Measurements from ENCODE around the gene HCN4. TPM values are rescaled to one million over a fixed set of nuclear protein-coding genes. Genes with fewer than 3 reads are reported as not detected.
"Not testable (repeated sequence)": the region's sequence is repeated elsewhere in the genome, so short reads cannot be mapped to it uniquely, and the experiment has no call there.

The HCN4 gene
- polyA plus RNA-seq, result not detected

- Mint-ChIP-seq H3K36me3 (no peaks in the 10 kb centered on the region), H3K27me3 (ENCODE audit: low read depth in 3 of 3) (peaks cover 15 to 24% (median 16%) of the 10 kb centered on the region in 3 donors), H3K4me1 (no peaks in the 10 kb centered on the region), H3K4me3 (no peak within 1 kb of the TSS), H3K9me3 (no peaks in the 10 kb centered on the region), H3K27ac (no peak within 1 kb of the TSS)
- no peak for DNase-seq
These were observed at the start of gene HCN4 for GRCh38 chr15:73368301-73369136. HCN4 (minus strand) TSS chr15:73368958; CDS start chr15:73368270, 688 bp downstream.

DNA sequence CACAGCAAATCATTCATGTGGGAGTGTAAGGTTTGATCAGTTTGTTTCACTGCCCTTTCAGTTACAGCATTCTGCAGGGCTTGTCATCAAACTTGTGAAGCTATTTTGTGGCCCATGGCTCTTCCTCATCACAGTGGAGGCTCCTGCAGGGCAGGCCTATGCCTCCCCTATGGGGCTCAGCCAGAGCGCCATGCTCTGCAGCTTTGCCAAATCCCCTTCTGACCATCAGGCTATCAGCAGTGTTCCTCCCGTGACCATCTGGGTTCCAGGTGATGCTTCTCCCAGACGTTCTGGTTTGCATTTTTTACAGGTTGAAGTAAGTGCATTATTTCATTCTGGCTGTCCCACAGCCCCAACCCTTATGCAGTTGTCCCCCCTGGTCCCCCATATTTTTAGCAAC, 46.1 kb upstream of the HCN4 start:
- Mint-ChIP-seq H3K36me3 (no peaks in the 10 kb centered on the region), H3K4me3 (no peak overlapping the region), H3K4me1 (no peaks in the 10 kb centered on the region), H3K27me3 (ENCODE audit: low read depth in 3 of 3) (peaks cover 0 to 8% (median 2%) of the 10 kb centered on the region in 3 donors), H3K9me3 (no peaks in the 10 kb centered on the region), H3K27ac (no peak overlapping the region)
- DNase-seq, result no peak

DNA sequence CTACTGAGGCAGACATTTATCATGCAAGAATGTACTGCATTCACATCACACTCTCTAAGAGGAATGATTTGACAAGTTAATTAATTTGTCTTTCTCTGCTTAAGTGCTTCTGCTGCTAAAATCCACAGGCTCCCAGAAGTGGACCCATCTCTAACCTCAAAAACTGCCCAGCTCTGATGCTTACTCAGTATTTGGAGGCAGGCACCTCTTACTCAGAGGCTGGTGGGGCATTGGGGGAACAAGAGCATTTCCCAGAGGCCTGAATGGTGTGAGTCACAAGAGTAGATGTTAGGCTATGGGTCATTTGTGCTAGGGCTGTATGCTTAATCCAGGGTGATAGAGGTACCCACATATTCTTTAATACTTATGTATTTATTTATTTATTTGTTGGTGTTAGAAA, 34.4 kb upstream of the HCN4 start:
- Mint-ChIP-seq H3K4me3 (no peak overlapping the region), H3K27ac (no peak overlapping the region), H3K4me1 (no peaks in the 10 kb centered on the region), H3K9me3 (no peaks in the 10 kb centered on the region), H3K36me3 (no peaks in the 10 kb centered on the region), H3K27me3 (ENCODE audit: low read depth in 3 of 3) (peaks cover 2 to 8% (median 3%) of the 10 kb centered on the region in 3 donors)
- DNase-seq, result no peak

GRCh38 chr15:73400222-73400621, 31.5 kb upstream of the HCN4 start:
- not testable (repeated sequence) for H3K4me1 Mint-ChIP-seq; DNase-seq; H3K27me3 Mint-ChIP-seq (ENCODE audit: low read depth in 3 of 3); H3K27ac Mint-ChIP-seq; H3K9me3 Mint-ChIP-seq; H3K4me3 Mint-ChIP-seq; H3K36me3 Mint-ChIP-seq

- Mint-ChIP-seq H3K4me1 (no peaks in the 10 kb centered on the region), H3K27ac (no peak overlapping the region), H3K9me3 (no peaks in the 10 kb centered on the region), H3K36me3 (no peaks in the 10 kb centered on the region), H3K27me3 (ENCODE audit: low read depth in 3 of 3) (peaks cover under 1 to 3% (median 2%) of the 10 kb centered on the region in 3 donors), H3K4me3 (no peak overlapping the region)
- DNase-seq, result no peak
These were observed 30.1 kb upstream of the HCN4 start for GRCh38 chr15:73398861-73399260.

DNA sequence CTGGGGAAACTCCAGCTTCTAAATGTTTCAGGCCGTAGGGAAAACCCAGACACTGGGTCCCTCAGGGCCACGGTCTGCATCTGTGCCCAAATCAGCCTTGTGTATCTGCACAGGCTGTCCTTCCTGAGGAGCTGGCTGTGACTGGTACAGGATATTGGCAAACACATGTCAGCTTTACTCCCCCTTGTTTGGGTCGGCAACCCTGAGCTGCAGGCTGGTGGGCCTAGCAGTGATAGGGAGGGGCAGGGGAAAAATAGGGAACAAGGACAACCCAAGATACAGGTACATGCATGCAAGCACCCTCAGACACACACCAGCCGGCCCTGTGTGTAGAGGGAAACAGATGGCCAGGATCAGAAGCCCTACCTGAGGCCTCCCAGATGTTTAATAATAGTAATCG, 28.7 kb upstream of the HCN4 start:
- no peak overlapping the region for H3K4me3 Mint-ChIP-seq
- H3K27me3 Mint-ChIP-seq (ENCODE audit: low read depth in 3 of 3), result peaks cover 3 to 6% (median 4%) of the 10 kb centered on the region in 3 donors
- no peak overlapping the region for H3K27ac Mint-ChIP-seq
- H3K9me3 Mint-ChIP-seq, result no peaks in the 10 kb centered on the region
- no peaks in the 10 kb centered on the region for H3K36me3 Mint-ChIP-seq
- no peak for DNase-seq
- no peaks in the 10 kb centered on the region for H3K4me1 Mint-ChIP-seq

GRCh38 chr15:73395671-73396070, 26.9 kb upstream of the HCN4 start:
- DNase-seq, result no peak
- Mint-ChIP-seq H3K9me3 (no peaks in the 10 kb centered on the region), H3K4me3 (no peak overlapping the region), H3K27ac (peak overlapping the region in 1 of 6 donors; percentile 28), H3K4me1 (no peaks in the 10 kb centered on the region), H3K27me3 (ENCODE audit: low read depth in 3 of 3) (peaks cover 3 to 6% (median 4%) of the 10 kb centered on the region in 3 donors), H3K36me3 (no peaks in the 10 kb centered on the region)

DNA sequence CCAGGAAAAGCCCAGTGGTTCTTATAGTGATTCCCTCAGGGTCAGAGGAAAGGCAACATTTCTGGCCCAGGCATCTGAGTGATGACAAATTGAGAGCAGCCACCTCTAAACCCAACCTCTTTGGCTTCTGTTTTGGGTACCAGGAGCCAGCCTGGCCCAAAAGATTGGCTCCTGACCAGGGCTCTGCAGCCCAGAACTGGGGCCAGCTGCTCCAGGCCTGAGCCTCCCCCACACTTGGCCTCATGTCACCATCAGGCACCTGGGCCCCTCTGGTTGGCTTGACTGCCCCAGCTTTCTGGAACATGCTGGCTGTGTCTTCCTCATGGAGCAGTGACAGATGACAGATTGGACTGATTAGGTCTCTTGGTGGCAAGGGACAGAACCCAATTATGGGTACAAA, 26.0 kb upstream of the HCN4 start:
- H3K9me3 Mint-ChIP-seq, result no peaks in the 10 kb centered on the region
- H3K36me3 Mint-ChIP-seq, result no peaks in the 10 kb centered on the region
- peaks cover 0 to 6% (median 4%) of the 10 kb centered on the region in 3 donors for H3K27me3 Mint-ChIP-seq (ENCODE audit: low read depth in 3 of 3)
- DNase-seq, result no peak
- no peak overlapping the region for H3K27ac Mint-ChIP-seq
- H3K4me1 Mint-ChIP-seq, result no peaks in the 10 kb centered on the region
- no peak overlapping the region for H3K4me3 Mint-ChIP-seq

DNA sequence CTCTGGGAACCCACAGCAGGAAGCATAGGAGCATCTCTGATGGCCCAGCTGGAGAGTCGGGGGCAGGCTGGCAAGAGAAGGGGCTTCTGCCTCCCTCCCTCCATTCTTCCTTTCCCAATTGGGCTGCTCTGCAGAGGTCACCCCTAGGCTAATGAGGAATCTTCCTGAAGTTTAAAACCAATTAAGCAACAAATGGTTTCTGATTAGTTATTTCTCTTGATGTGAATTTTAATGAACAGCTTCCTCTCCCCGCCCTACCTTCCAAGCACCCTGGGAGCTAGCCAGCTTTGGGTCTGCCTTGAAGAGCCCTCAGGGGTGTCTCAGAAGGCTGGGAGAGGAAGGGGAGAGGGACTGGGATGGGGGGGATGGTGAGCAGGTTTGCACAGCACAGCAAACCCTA, 24.6 kb upstream of the HCN4 start:
- H3K36me3 Mint-ChIP-seq, result no peaks in the 10 kb centered on the region
- no peak overlapping the region for H3K27ac Mint-ChIP-seq
- peaks cover 0 to 8% (median 4%) of the 10 kb centered on the region in 3 donors for H3K27me3 Mint-ChIP-seq (ENCODE audit: low read depth in 3 of 3)
- H3K4me3 Mint-ChIP-seq, result no peak overlapping the region
- H3K4me1 Mint-ChIP-seq, result no peaks in the 10 kb centered on the region
- no peak for DNase-seq
- H3K9me3 Mint-ChIP-seq, result no peaks in the 10 kb centered on the region

GRCh38 chr15:73392025-73392424, 23.3 kb upstream of the HCN4 start:
- Mint-ChIP-seq H3K27me3 (ENCODE audit: low read depth in 3 of 3) (peaks cover 0 to 8% (median 6%) of the 10 kb centered on the region in 3 donors), H3K36me3 (no peaks in the 10 kb centered on the region), H3K4me1 (no peaks in the 10 kb centered on the region), H3K27ac (no peak overlapping the region), H3K9me3 (no peaks in the 10 kb centered on the region), H3K4me3 (no peak overlapping the region)
- DNase-seq, result no peak

- H3K4me1 Mint-ChIP-seq, result no peaks in the 10 kb centered on the region
- peaks cover 0 to 8% (median 6%) of the 10 kb centered on the region in 3 donors for H3K27me3 Mint-ChIP-seq (ENCODE audit: low read depth in 3 of 3)
- no peak overlapping the region for H3K27ac Mint-ChIP-seq
- no peaks in the 10 kb centered on the region for H3K9me3 Mint-ChIP-seq
- DNase-seq, result no peak
- H3K36me3 Mint-ChIP-seq, result no peaks in the 10 kb centered on the region
- no peak overlapping the region for H3K4me3 Mint-ChIP-seq
These were observed 22.5 kb upstream of the HCN4 start for GRCh38 chr15:73391128-73391872.

DNA sequence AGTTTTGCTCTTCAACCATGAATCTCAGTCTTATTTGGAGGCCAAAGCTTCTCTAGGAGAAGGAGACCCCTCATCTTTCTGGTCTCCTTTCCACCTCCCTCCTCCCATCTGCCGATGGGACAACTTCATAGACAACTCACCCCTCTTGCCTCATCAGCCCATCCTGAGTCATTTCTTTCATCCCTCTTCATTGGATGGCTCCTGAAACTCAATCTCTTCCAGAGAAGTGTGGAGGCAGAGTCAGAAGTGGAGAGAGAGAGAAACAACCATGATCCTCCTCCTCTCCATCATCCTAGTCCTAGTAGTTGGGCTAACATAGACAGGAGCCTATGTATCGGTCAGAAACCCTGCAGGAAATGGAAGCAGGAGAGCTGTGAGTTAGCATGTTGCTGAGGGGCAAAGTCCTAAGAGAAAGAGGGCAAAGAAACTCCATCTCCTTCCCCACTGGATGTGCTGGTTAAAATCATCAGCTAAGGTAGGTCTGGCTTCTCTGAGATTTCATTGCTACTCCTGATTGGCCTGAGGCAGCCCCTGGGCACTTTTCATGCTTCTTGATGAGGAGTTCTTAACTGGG, 21.3 kb upstream of the HCN4 start:
- Mint-ChIP-seq H3K36me3 (no peaks in the 10 kb centered on the region), H3K9me3 (no peaks in the 10 kb centered on the region), H3K27me3 (ENCODE audit: low read depth in 3 of 3) (peaks cover under 1 to 12% (median 4%) of the 10 kb centered on the region in 3 donors), H3K27ac (no peak overlapping the region), H3K4me1 (no peaks in the 10 kb centered on the region), H3K4me3 (no peak overlapping the region)
- no peak for DNase-seq

- DNase-seq, result no peak
- Mint-ChIP-seq H3K27me3 (ENCODE audit: low read depth in 3 of 3) (peaks cover 4 to 14% (median 6%) of the 10 kb centered on the region in 3 donors), H3K9me3 (no peaks in the 10 kb centered on the region), H3K4me3 (no peak overlapping the region), H3K36me3 (no peaks in the 10 kb centered on the region), H3K4me1 (no peaks in the 10 kb centered on the region), H3K27ac (no peak overlapping the region)
These were observed 20.8 kb upstream of the HCN4 start for GRCh38 chr15:73389539-73389938.

DNA sequence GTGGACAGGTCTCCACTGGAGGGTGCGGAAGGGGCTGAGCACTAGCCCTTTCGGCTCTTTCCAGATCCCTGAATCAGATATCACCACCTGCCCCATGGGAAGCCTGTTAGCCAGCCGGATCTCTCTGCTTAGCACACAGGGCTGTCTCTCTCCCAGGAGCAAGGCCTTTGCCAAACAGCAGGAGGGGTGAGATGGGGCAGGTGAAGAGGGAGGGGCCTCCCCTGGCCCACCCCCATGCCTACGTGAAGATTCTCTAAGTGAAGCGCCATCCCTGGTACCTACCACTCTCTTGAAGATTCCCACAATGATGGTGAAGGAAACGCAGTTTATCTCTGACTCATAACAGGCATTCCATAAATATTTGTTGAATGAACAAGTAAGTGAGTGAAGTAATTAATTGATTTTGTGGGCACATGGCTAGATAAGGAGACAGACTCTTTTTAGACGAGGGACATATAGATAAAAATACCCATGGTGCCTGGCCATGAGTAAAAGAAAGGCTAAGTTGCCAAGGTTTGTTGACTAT, 19.6 kb upstream of the HCN4 start:
- H3K27ac Mint-ChIP-seq, result no peak overlapping the region
- no peak for DNase-seq
- H3K4me1 Mint-ChIP-seq, result no peaks in the 10 kb centered on the region
- H3K9me3 Mint-ChIP-seq, result no peaks in the 10 kb centered on the region
- no peak overlapping the region for H3K4me3 Mint-ChIP-seq
- peaks cover 4 to 11% (median 8%) of the 10 kb centered on the region in 3 donors for H3K27me3 Mint-ChIP-seq (ENCODE audit: low read depth in 3 of 3)
- no peaks in the 10 kb centered on the region for H3K36me3 Mint-ChIP-seq
